HepG2 (cell line): Measurements from ENCODE around the gene GPR119. TPM values are rescaled to one million over a fixed set of nuclear protein-coding genes. Genes with fewer than 3 reads are reported as not detected.

Source experiments
- ATAC-seq: fragments of 200-7000 bp; cut with Tn5 transposase; 3 replicates; pipeline ENCODE4 v1.9.1; 2020; ENCODE audit warnings: mild to moderate bottlenecking, moderate library complexity
- BruUV-seq: library from RNA; stranded (reverse); fragments of 400-500 nt; replicated peaks from 2 replicates; lab custom pipeline; 2021; lab: Mats Ljungman, UMichigan
- CTCF ChIA-PET: fragments of 300-600 bp; formaldehyde crosslinking; extraction: SDS; loops from one replicate; lab custom pipeline; 2021; ENCODE audit warnings: low total read pairs, inconsistent platforms, low intra/inter-chr PET ratio; lab: Yijun Ruan, JAX
- POLR2A ChIA-PET: fragments of 350-600 bp; sonication (Branson Sonifier 250); formaldehyde crosslinking; loops from one replicate; lab custom pipeline; 2020; ENCODE audit warnings: antibody characterized with exemption, inconsistent platforms; lab: Yijun Ruan, JAX
- DNase-seq: peaks from one replicate; pipeline ENCODE4 v3.0.0-alpha.2; 2015; ENCODE audit warnings: low spot score
- FAIRE-seq: peaks from 3 replicates; lab custom pipeline; 2011; peaks lifted over from hg19 to GRCh38; lab: Jason Lieb, UNC
- H2AFZ ChIP-seq: one replicate; pipeline ENCODE4 v1.6.1; 2011; ENCODE audit warnings: low read length, inconsistent platforms
- H3K27ac ChIP-seq: fragments of 300-600 bp; 3 replicates; pipeline ENCODE4 v1.8.0; 2011; ENCODE audit warnings: mixed run types, mild to moderate bottlenecking, mixed read lengths, low read length, inconsistent platforms; ENCODE audit not compliant: insufficient read depth; ENCODE audit errors: extremely low read length
- H3K27me3 ChIP-seq, 2 experiments: fragments of 200-600 bp in 1 of 2; 2 replicates in 1 of 2; 3 replicates in 1 of 2; pipeline versions ENCODE4 v1.6.0 to v1.8.0; 2011; ENCODE audit warnings: low read length in 2 of 2, mild to moderate bottlenecking in 2 of 2, moderate library complexity in 2 of 2, inconsistent platforms in 1 of 2; ENCODE audit not compliant: insufficient read depth in 2 of 2, control insufficient read depth in 1 of 2
- H3K36me3 ChIP-seq, 2 experiments: fragments of 200-600 bp in 1 of 2; replicated peaks in 1 of 2; 2 replicates in 1 of 2; 3 replicates in 1 of 2; pipeline versions ENCODE4 v1.5.1 to v1.8.0; 2011; ENCODE audit warnings: low read length in 2 of 2, inconsistent platforms in 1 of 2; ENCODE audit not compliant: insufficient read depth in 2 of 2, control insufficient read depth in 1 of 2
- H3K4me1 ChIP-seq: 2 replicates; pipeline ENCODE4 v1.5.1; 2012; ENCODE audit warnings: low read length, inconsistent platforms; ENCODE audit not compliant: insufficient read depth
- H3K4me2 ChIP-seq: 2 replicates; pipeline ENCODE4 v1.6.0; 2011; ENCODE audit warnings: low read depth, low read length, inconsistent platforms
- H3K4me3 ChIP-seq, 3 experiments: fragments of 200-600 bp in 1 of 3; sonication (generic), shearing (Covaris generic) in 1 of 3; replicated peaks in 1 of 3; 2 replicates each; pipeline ENCODE4 v1.5.1; 2011 to 2016; ENCODE audit warnings: low read length in 3 of 3, inconsistent platforms in 2 of 3, low read depth in 2 of 3, mild to moderate bottlenecking in 2 of 3, control low read depth in 1 of 3, mixed read lengths in 1 of 3; ENCODE audit not compliant: insufficient read depth in 1 of 3
- H3K79me2 ChIP-seq: one replicate; pipeline ENCODE4 v1.6.1; 2011; ENCODE audit warnings: low read length, inconsistent platforms; ENCODE audit not compliant: insufficient read depth
- H3K9ac ChIP-seq: 2 replicates; pipeline ENCODE4 v1.6.0; 2011; ENCODE audit warnings: mild to moderate bottlenecking, low read depth, low read length, inconsistent platforms; ENCODE audit not compliant: insufficient read depth
- H3K9me3 ChIP-seq: 2 replicates; pipeline ENCODE4 v1.5.1; 2012; ENCODE audit warnings: mild to moderate bottlenecking, low read length
- H4K20me1 ChIP-seq: 2 replicates; pipeline ENCODE4 v1.6.0; 2011; ENCODE audit warnings: inconsistent platforms, mild to moderate bottlenecking, low read length, moderate library complexity; ENCODE audit not compliant: insufficient read depth
- FOSL2 ChIP-seq: sonication (generic); formaldehyde crosslinking; IDR thresholded peaks from 2 replicates; pipeline ENCODE4 v1.4.0; 2020; ENCODE audit warnings: missing genetic modification reagents
- FOXA3 ChIP-seq: IDR thresholded peaks from 2 replicates; pipeline ENCODE4 v1.6.1; 2016; ENCODE audit warnings: missing genetic modification reagents, missing compliant biosample characterization
- JUND ChIP-seq: sonication (generic); formaldehyde crosslinking; IDR thresholded peaks from 2 replicates; pipeline ENCODE4 v1.8.0; 2022; ENCODE audit warnings: mild to moderate bottlenecking, missing genetic modification reagents
- KLF15 ChIP-seq: sonication (generic); formaldehyde crosslinking; IDR thresholded peaks from 2 replicates; pipeline ENCODE4 v1.8.1; 2023; ENCODE audit warnings: borderline replicate concordance, mild to moderate bottlenecking, inconsistent platforms, missing genetic modification reagents, mixed read lengths
- MAF1 ChIP-seq: sonication (generic); formaldehyde crosslinking; IDR thresholded peaks from 2 replicates; pipeline ENCODE4 v1.5.0; 2020; ENCODE audit warnings: missing genetic modification reagents, borderline replicate concordance
- MED8 ChIP-seq: sonication (generic); formaldehyde crosslinking; IDR thresholded peaks from 2 replicates; pipeline ENCODE4 v1.8.1; 2023; ENCODE audit warnings: mild to moderate bottlenecking, missing genetic modification reagents; ENCODE audit not compliant: insufficient replicate concordance
- SP2 ChIP-seq: sonication (generic); formaldehyde crosslinking; IDR thresholded peaks from 2 replicates; pipeline ENCODE4 v1.5.1; 2020; ENCODE audit warnings: mild to moderate bottlenecking, missing genetic modification reagents
- U2AF1 ChIP-seq: fragments of 200-400 bp; formaldehyde crosslinking; optimal IDR thresholded peaks from 2 replicates; pipeline ENCODE3; 2017; ENCODE audit warnings: mild to moderate bottlenecking, low read depth, low read length
- YY1 ChIP-seq: IDR thresholded peaks from 2 replicates; pipeline ENCODE4 v1.6.1; 2011; ENCODE audit warnings: low read length, low read depth, moderate library complexity, mild to moderate bottlenecking; ENCODE audit not compliant: insufficient read depth, insufficient replicate concordance
- ZBTB25 ChIP-seq: IDR thresholded peaks from 2 replicates; pipeline ENCODE4 v1.6.1; 2018; ENCODE audit warnings: missing genetic modification reagents
- ZNF446 ChIP-seq: sonication (generic); formaldehyde crosslinking; IDR thresholded peaks from 2 replicates; pipeline ENCODE4 v1.5.0; 2020; ENCODE audit warnings: mild to moderate bottlenecking, missing genetic modification reagents
- ZNF512B ChIP-seq: sonication (generic); formaldehyde crosslinking; IDR thresholded peaks from 2 replicates; pipeline ENCODE4 v1.5.1; 2020; ENCODE audit warnings: missing genetic modification reagents, mild to moderate bottlenecking, borderline replicate concordance
- WGBS: methylation state at CpG from one replicate; pipeline ENCODE4 v1.1.6; 2017; ENCODE audit warnings: low lambda C conversion rate; 5-methylcytosine and 5-hydroxymethylcytosine counted together
- in situ Hi-C: cut with HindIII; loops from 2 replicates; pipeline ENCODE4 v1.10.0; 2017; ENCODE audit warnings: low pct_unique_long_range_greater_than_20kb; ENCODE audit not compliant: extremely low pct_ligation_motif_present
- intact Hi-C: fragments of 100-400 bp; cut with micrococcal nuclease; formaldehyde crosslinking; loops from one replicate; pipeline ENCODE4 v1.10.0; 2022; ENCODE audit not compliant: unreplicated experiment
- polyA plus RNA-seq, 8 experiments: library from polyadenylated mRNA; depleted of rRNA in 3 of 8; stranded (reverse) in 7 of 8; unstranded in 1 of 8; fragments of >200 nt; fragmentation: Illumina TruSeq in 4 of 8; extraction: Trizol in 4 of 8; gene quantifications; 2 replicates each; pipeline versions ENCODE4 v1.2.1 to v1.2.3, GENCODE V29; 2011 to 2016; ENCODE audit warnings: low read depth in 4 of 8, missing spikeins in 1 of 8, mixed read lengths in 1 of 8; ENCODE audit not compliant: insufficient read depth in 1 of 8
- total RNA-seq, 5 experiments: library from RNA; depleted of rRNA; stranded (reverse); fragments of >200 nt; fragmentation: Illumina TruSeq; extraction: Trizol; gene quantifications; 2 replicates each; pipeline ENCODE4 v1.2.3, GENCODE V29; 2016; ENCODE audit warnings: low read depth in 1 of 5
- TF ChIP-seq, protein P1 (sequence below): sonication (generic); formaldehyde crosslinking; IDR thresholded peaks from 2 replicates; pipeline ENCODE4 v1.4.0; 2020; ENCODE audit warnings: missing genetic modification reagents, borderline replicate concordance
- TF ChIP-seq, protein P2 (sequence below): sonication (generic); formaldehyde crosslinking; IDR thresholded peaks from 2 replicates; pipeline ENCODE4 v1.5.0; 2020; ENCODE audit warnings: mild to moderate bottlenecking, missing genetic modification reagents

The GPR119 gene
- total and polyA plus RNA-seq, 2 of the 13 experiments (the other 11 are each of a cell fraction or from before 2014, with no cell fraction given): 2.6 to 5.5 TPM

DNA sequence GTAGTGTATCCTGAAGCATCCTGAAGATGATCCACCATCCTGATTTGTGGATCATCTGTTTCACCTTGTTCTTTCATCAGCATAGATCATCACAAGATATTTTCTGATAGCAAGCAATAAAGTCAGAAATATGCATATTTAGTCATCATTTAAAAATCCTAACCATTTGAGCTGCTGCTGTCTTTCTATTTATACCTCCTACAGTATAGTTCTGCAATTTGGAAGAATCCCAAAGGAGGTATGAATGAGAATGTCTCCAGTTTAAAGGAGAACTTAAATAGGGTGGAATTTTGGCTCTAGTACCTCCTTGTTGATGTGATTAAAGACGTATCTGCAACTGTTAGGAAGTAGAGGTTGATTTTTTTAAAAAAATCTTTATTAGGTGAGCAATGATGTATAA, 38.2 kb downstream of the GPR119 start:
- no peak for DNase-seq
- Histone ChIP-seq H3K79me2 (no peaks in the 10 kb centered on the region), H3K36me3 (no peaks in the 10 kb centered on the region), H2AFZ (no peak overlapping the region), H4K20me1 (no peaks in the 10 kb centered on the region), H3K4me1 (no peaks in the 10 kb centered on the region), H3K27ac (no peak overlapping the region), H3K4me3 (no peak overlapping the region), H3K9me3 (no peaks in the 10 kb centered on the region), H3K4me2 (no peak overlapping the region), H3K27me3 (no peaks in the 10 kb centered on the region), H3K9ac (no peak overlapping the region)
- no peak for ATAC-seq
- FAIRE-seq: no peak
- TF ChIP-seq YY1 (no peak), FOXA3 (CRISPR knock-in tag) (no peak), MED8 (CRISPR knock-in tag) (no peak), ZNF446 (no peak), ZNF512B (CRISPR knock-in tag) (no peak), ZBTB25 (no peak), KLF15 (no peak), JUND (CRISPR knock-in tag) (no peak), FOSL2 (CRISPR knock-in tag) (no peak), MAF1 (CRISPR knock-in tag) (no peak), SP2 (no peak), U2AF1 (no peak)
- TF ChIP-seq, protein P1, sequence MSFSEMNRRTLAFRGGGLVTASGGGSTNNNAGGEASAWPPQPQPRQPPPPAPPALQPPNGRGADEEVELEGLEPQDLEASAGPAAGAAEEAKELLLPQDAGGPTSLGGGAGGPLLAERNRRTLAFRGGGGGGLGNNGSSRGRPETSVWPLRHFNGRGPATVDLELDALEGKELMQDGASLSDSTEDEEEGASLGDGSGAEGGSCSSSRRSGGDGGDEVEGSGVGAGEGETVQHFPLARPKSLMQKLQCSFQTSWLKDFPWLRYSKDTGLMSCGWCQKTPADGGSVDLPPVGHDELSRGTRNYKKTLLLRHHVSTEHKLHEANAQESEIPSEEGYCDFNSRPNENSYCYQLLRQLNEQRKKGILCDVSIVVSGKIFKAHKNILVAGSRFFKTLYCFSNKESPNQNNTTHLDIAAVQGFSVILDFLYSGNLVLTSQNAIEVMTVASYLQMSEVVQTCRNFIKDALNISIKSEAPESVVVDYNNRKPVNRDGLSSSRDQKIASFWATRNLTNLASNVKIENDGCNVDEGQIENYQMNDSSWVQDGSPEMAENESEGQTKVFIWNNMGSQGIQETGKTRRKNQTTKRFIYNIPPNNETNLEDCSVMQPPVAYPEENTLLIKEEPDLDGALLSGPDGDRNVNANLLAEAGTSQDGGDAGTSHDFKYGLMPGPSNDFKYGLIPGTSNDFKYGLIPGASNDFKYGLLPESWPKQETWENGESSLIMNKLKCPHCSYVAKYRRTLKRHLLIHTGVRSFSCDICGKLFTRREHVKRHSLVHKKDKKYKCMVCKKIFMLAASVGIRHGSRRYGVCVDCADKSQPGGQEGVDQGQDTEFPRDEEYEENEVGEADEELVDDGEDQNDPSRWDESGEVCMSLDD (CRISPR knock-in tag): no peak
- TF ChIP-seq, protein P2, sequence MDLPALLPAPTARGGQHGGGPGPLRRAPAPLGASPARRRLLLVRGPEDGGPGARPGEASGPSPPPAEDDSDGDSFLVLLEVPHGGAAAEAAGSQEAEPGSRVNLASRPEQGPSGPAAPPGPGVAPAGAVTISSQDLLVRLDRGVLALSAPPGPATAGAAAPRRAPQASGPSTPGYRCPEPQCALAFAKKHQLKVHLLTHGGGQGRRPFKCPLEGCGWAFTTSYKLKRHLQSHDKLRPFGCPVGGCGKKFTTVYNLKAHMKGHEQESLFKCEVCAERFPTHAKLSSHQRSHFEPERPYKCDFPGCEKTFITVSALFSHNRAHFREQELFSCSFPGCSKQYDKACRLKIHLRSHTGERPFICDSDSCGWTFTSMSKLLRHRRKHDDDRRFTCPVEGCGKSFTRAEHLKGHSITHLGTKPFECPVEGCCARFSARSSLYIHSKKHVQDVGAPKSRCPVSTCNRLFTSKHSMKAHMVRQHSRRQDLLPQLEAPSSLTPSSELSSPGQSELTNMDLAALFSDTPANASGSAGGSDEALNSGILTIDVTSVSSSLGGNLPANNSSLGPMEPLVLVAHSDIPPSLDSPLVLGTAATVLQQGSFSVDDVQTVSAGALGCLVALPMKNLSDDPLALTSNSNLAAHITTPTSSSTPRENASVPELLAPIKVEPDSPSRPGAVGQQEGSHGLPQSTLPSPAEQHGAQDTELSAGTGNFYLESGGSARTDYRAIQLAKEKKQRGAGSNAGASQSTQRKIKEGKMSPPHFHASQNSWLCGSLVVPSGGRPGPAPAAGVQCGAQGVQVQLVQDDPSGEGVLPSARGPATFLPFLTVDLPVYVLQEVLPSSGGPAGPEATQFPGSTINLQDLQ: no peak
- in situ Hi-C loops (no loop called here), intact Hi-C loops (no loop called here)
- BruUV-seq: no TSS peak
- WGBS: 86% methylated on average over 1 of the region's 1 CpG
- ChIA-PET CTCF (no interaction called here), POLR2A (no interaction called here)
